HEK293 (cell line): ENCODE results near the gene TEDDM1.

Experiments used
- SETDB1 ChIP-seq: IDR thresholded peaks from one replicate; pipeline ENCODE4 v1.6.1; 2017; ENCODE audit warnings: mild to moderate bottlenecking, low read length, moderate library complexity, mixed read lengths; ENCODE audit not compliant: insufficient read length
- ZNF175 ChIP-seq: fragments of 450-650 bp; formaldehyde crosslinking; IDR thresholded peaks from 2 replicates; pipeline ENCODE4 v1.5.1; 2016; ENCODE audit warnings: missing biosample characterization, missing genetic modification characterization
- TF ChIP-seq, protein P1 (sequence below): fragments of 450-650 bp; formaldehyde crosslinking; IDR thresholded peaks from 2 replicates; pipeline ENCODE4 v1.5.1; 2016; ENCODE audit warnings: missing biosample characterization, missing genetic modification characterization
- TF ChIP-seq, protein P2 (sequence below): IDR thresholded peaks from 2 replicates; pipeline ENCODE4 v1.6.1; 2011; ENCODE audit warnings: mild to moderate bottlenecking, low read depth, low read length, borderline replicate concordance

DNA sequence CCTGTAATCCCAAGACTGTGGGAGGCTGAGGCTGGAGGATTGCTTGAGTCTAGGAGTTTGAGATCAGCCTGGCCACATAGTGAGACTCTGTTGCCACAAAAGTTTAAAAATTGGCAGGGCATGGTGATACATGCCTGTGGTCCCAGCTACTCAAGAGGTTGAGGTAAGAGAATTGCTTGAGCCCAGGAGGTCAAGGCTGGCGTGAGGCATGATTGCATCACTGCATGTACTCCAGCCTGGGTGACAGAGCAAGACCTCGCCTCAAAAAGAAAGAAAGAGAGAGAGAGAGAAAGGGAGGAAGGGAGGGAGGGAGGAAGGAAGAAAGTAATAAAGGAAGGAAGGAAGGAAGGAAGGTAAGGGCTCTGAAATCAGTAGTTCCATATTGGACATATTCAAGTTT lies 33.9 kb downstream of the TEDDM1 start:
- TF ChIP-seq, protein P1, sequence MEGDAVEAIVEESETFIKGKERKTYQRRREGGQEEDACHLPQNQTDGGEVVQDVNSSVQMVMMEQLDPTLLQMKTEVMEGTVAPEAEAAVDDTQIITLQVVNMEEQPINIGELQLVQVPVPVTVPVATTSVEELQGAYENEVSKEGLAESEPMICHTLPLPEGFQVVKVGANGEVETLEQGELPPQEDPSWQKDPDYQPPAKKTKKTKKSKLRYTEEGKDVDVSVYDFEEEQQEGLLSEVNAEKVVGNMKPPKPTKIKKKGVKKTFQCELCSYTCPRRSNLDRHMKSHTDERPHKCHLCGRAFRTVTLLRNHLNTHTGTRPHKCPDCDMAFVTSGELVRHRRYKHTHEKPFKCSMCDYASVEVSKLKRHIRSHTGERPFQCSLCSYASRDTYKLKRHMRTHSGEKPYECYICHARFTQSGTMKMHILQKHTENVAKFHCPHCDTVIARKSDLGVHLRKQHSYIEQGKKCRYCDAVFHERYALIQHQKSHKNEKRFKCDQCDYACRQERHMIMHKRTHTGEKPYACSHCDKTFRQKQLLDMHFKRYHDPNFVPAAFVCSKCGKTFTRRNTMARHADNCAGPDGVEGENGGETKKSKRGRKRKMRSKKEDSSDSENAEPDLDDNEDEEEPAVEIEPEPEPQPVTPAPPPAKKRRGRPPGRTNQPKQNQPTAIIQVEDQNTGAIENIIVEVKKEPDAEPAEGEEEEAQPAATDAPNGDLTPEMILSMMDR (tag by site-specific recombination), result no peak
- TF ChIP-seq SETDB1 (no peak), ZNF175 (tag by site-specific recombination) (no peak)
- TF ChIP-seq, protein P2, sequence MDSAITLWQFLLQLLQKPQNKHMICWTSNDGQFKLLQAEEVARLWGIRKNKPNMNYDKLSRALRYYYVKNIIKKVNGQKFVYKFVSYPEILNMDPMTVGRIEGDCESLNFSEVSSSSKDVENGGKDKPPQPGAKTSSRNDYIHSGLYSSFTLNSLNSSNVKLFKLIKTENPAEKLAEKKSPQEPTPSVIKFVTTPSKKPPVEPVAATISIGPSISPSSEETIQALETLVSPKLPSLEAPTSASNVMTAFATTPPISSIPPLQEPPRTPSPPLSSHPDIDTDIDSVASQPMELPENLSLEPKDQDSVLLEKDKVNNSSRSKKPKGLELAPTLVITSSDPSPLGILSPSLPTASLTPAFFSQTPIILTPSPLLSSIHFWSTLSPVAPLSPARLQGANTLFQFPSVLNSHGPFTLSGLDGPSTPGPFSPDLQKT, result no peak
